Keratinocyte (primary cell): ENCODE measurements around the gene RDH12. TPM values are rescaled to one million over a fixed set of nuclear protein-coding genes. Genes with fewer than 3 reads are reported as not detected.

Experiments used
- DNase-seq: peaks from one replicate; pipeline ENCODE4 v3.0.0-alpha.2; 2011; ENCODE audit warnings: low read depth, missing footprints, low spot score
- FAIRE-seq: peaks from 2 replicates; lab custom pipeline; 2011; peaks lifted over from hg19 to GRCh38; lab: Jason Lieb, UNC
- H2AFZ ChIP-seq: 2 replicates; pipeline ENCODE4 v1.6.0; 2012; ENCODE audit warnings: low read length, control low read depth, inconsistent platforms; ENCODE audit not compliant: control insufficient read depth
- H3K27ac ChIP-seq: 2 replicates; pipeline ENCODE4 v1.5.1; 2011; ENCODE audit warnings: low read length; ENCODE audit not compliant: control insufficient read depth, insufficient read depth
- H3K27me3 ChIP-seq: 3 replicates; pipeline ENCODE4 v1.6.0; 2011; ENCODE audit warnings: low read length; ENCODE audit not compliant: control insufficient read depth, insufficient read depth; ENCODE audit errors: extremely low read depth
- H3K36me3 ChIP-seq, 2 experiments: 2 replicates in 1 of 2; 3 replicates in 1 of 2; pipeline ENCODE4 v1.5.1; 2011; ENCODE audit warnings: low read length in 2 of 2, mild to moderate bottlenecking in 1 of 2; ENCODE audit not compliant: control insufficient read depth in 2 of 2, insufficient read depth in 2 of 2; ENCODE audit errors: extremely low read depth in 1 of 2
- H3K4me1 ChIP-seq: 3 replicates; pipeline ENCODE4 v1.5.1; 2011; ENCODE audit warnings: low read length; ENCODE audit not compliant: control insufficient read depth, insufficient read depth; ENCODE audit errors: extremely low read depth
- H3K4me2 ChIP-seq: 3 replicates; pipeline ENCODE4 v1.6.0; 2011; ENCODE audit warnings: low read depth, low read length; ENCODE audit not compliant: control insufficient read depth, insufficient read depth; ENCODE audit errors: extremely low read depth
- H3K4me3 ChIP-seq, 3 experiments: fragments of 200-600 bp in 1 of 3; sonication (generic) in 1 of 3; 2 replicates in 2 of 3; 3 replicates in 1 of 3; pipeline ENCODE4 v1.5.1; 2011 to 2016; ENCODE audit warnings: low read length in 3 of 3, mild to moderate bottlenecking in 3 of 3, control low read depth in 2 of 3, inconsistent platforms in 1 of 3, low read depth in 1 of 3, mixed read lengths in 1 of 3, mixed run types in 1 of 3, moderate library complexity in 1 of 3; ENCODE audit not compliant: control insufficient read depth in 2 of 3, insufficient read depth in 2 of 3; ENCODE audit errors: extremely low read depth in 1 of 3
- H3K79me2 ChIP-seq: 2 replicates; pipeline ENCODE4 v1.6.0; 2012; ENCODE audit warnings: low read length; ENCODE audit not compliant: control insufficient read depth, insufficient read depth
- H3K9ac ChIP-seq: 3 replicates; pipeline ENCODE4 v1.6.0; 2011; ENCODE audit warnings: low read length; ENCODE audit not compliant: control insufficient read depth, insufficient read depth; ENCODE audit errors: extremely low read depth
- H3K9me1 ChIP-seq: 3 replicates; pipeline ENCODE4 v1.6.0; 2011; ENCODE audit warnings: low read length; ENCODE audit not compliant: control insufficient read depth, insufficient read depth; ENCODE audit errors: extremely low read depth
- H3K9me3 ChIP-seq: 2 replicates; pipeline ENCODE4 v1.5.1; 2012; ENCODE audit warnings: low read depth, low read length; ENCODE audit not compliant: control insufficient read depth
- H4K20me1 ChIP-seq: 3 replicates; pipeline ENCODE4 v1.6.0; 2011; ENCODE audit warnings: low read length; ENCODE audit not compliant: control insufficient read depth, insufficient read depth; ENCODE audit errors: extremely low read depth
- EZH2 ChIP-seq: IDR thresholded peaks from one replicate; pipeline ENCODE4 v1.6.1; 2012; ENCODE audit warnings: inconsistent platforms, mild to moderate bottlenecking, low read length, moderate library complexity
- dilution Hi-C: fragments of 300-500 bp; cut with MboI; formaldehyde crosslinking; loops from one replicate; pipeline ENCODE4 v1.7.0; 2020; ENCODE audit warnings: low sequenced_read_pairs; ENCODE audit not compliant: extremely low pct_ligation_motif_present
- polyA plus RNA-seq, 5 experiments: library from polyadenylated mRNA; depleted of rRNA in 3 of 5; stranded (reverse) in 3 of 5; stranded (forward) in 1 of 5; unstranded in 1 of 5; fragments of >200 nt; gene quantifications; 1 replicate in 1 of 5; 2 replicates in 3 of 5; 3 replicates in 1 of 5; pipeline versions ENCODE4 v1.2.1 to v1.2.3, GENCODE V29; 2011 to 2012; ENCODE audit warnings: missing spikeins in 2 of 5, low read depth in 1 of 5, low replicate concordance in 1 of 5
- TF ChIP-seq, protein P1 (sequence below), 3 experiments: IDR thresholded peaks in 1 of 3; conservative IDR thresholded peaks in 1 of 3; optimal IDR thresholded peaks in 1 of 3; 2 replicates in 2 of 3; 3 replicates in 1 of 3; pipeline versions ENCODE3 to v1.5.1; 2011; ENCODE audit warnings: low read length in 3 of 3, mild to moderate bottlenecking in 3 of 3, moderate library complexity in 2 of 3, control low read depth in 1 of 3, inconsistent platforms in 1 of 3; ENCODE audit not compliant: insufficient read depth in 2 of 3; ENCODE audit errors: extremely low read depth in 1 of 3

Gene RDH12
- polyA plus RNA-seq, 1 donor (not counting 4 experiments of a cell fraction or from before 2014, with no cell fraction given): 0.98 TPM

- H3K36me3 ChIP-seq: no peaks in the 10 kb centered on the region
- TF ChIP-seq EZH2: no peak
- TF ChIP-seq, protein P1, sequence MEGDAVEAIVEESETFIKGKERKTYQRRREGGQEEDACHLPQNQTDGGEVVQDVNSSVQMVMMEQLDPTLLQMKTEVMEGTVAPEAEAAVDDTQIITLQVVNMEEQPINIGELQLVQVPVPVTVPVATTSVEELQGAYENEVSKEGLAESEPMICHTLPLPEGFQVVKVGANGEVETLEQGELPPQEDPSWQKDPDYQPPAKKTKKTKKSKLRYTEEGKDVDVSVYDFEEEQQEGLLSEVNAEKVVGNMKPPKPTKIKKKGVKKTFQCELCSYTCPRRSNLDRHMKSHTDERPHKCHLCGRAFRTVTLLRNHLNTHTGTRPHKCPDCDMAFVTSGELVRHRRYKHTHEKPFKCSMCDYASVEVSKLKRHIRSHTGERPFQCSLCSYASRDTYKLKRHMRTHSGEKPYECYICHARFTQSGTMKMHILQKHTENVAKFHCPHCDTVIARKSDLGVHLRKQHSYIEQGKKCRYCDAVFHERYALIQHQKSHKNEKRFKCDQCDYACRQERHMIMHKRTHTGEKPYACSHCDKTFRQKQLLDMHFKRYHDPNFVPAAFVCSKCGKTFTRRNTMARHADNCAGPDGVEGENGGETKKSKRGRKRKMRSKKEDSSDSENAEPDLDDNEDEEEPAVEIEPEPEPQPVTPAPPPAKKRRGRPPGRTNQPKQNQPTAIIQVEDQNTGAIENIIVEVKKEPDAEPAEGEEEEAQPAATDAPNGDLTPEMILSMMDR (optimal IDR thresholded peaks at IDR 0.05 in 1 of 3, IDR thresholded peaks at IDR 0.05 in 1 of 3, conservative IDR thresholded peaks at IDR 0.05 in 1 of 3; ENCODE audit: extremely low read depth in 1 of 3, insufficient read depth in 2 of 3, low read length in 3 of 3): no peak
- peaks cover 3% of the 10 kb centered on the region for H3K9me1 ChIP-seq
- no peaks in the 10 kb centered on the region for H3K79me2 ChIP-seq
- H3K9me3 ChIP-seq: no peaks in the 10 kb centered on the region
- no peaks in the 10 kb centered on the region for H4K20me1 ChIP-seq
- H3K27me3 ChIP-seq: no peaks in the 10 kb centered on the region
- FAIRE-seq: no peak
- peaks cover 8% of the 10 kb centered on the region for H3K4me1 ChIP-seq
- H2AFZ ChIP-seq: no peak overlapping the region
- dilution Hi-C loops: no loop called here
- H3K4me3 ChIP-seq: no peak overlapping the region
- no peak overlapping the region for H3K9ac ChIP-seq
- H3K4me2 ChIP-seq: no peak overlapping the region
- H3K27ac ChIP-seq: no peak overlapping the region
- no peak for DNase-seq
Observed at GRCh38 chr14:67703997-67704396, 2.3 kb downstream of the RDH12 start.

- H3K27ac ChIP-seq: no peak overlapping the region
- dilution Hi-C loops: no loop called here
- peaks cover 8% of the 10 kb centered on the region for H3K4me1 ChIP-seq
- no peaks in the 10 kb centered on the region for H3K36me3 ChIP-seq
- H3K9me3 ChIP-seq: no peaks in the 10 kb centered on the region
- H3K4me2 ChIP-seq: peak overlapping the region; percentile 52
- H3K79me2 ChIP-seq: no peaks in the 10 kb centered on the region
- H3K9me1 ChIP-seq: peaks cover 3% of the 10 kb centered on the region
- peak overlapping the region; percentile 20 for H2AFZ ChIP-seq
- DNase-seq (no peak), FAIRE-seq (peak; percentile 73)
- H3K9ac ChIP-seq: peak overlapping the region; percentile 31
- H3K27me3 ChIP-seq: no peaks in the 10 kb centered on the region
- no peak overlapping the region for H3K4me3 ChIP-seq
- TF ChIP-seq, protein P1 (optimal IDR thresholded peaks at IDR 0.05 in 1 of 3, IDR thresholded peaks at IDR 0.05 in 1 of 3, conservative IDR thresholded peaks at IDR 0.05 in 1 of 3; ENCODE audit: extremely low read depth in 1 of 3, insufficient read depth in 2 of 3, low read length in 3 of 3): peak; percentile 59 to 66 (median 62)
- TF ChIP-seq EZH2: no peak
- no peaks in the 10 kb centered on the region for H4K20me1 ChIP-seq
Observed at GRCh38 chr14:67704484-67705089, 2.9 kb downstream of the RDH12 start.
